ENCODE data around the gene COA6. TPM values are rescaled to one million over a fixed set of nuclear protein-coding genes. Genes with fewer than 3 reads are reported as not detected.

The COA6 gene
- 22.0 and 29.5 TPM in 2 replicates for total RNA-seq

GRCh38 chr1:234373064-234373958, at the start of gene COA6:
Gene COA6, plus strand, starts transcription at chr1:234373456. Its CDS starts 11 bp downstream, at chr1:234373467.

Other genes with a start within 250 kb of the COA6 start
- gene TARBP1, start 105.7 kb downstream of the COA6 start, total RNA-seq: 22.4 and 24.0 TPM in 2 replicates
- gene IRF2BP2, start 236.7 kb downstream of the COA6 start, total RNA-seq: 62.5 and 83.7 TPM in 2 replicates